IPS-15b (cell line): ENCODE data around the gene ATP10A.

ENCODE experiments used
- H3K27me3 ChIP-seq: one replicate; pipeline ENCODE4 v1.6.1; 2013; ENCODE audit warnings: low read length; ENCODE audit not compliant: control insufficient read depth, insufficient read depth
- H3K36me3 ChIP-seq: one replicate; pipeline ENCODE4 v1.6.1; 2013; ENCODE audit warnings: low read length; ENCODE audit not compliant: control insufficient read depth, insufficient read depth
- H3K4me1 ChIP-seq: one replicate; pipeline ENCODE4 v1.6.1; 2013; ENCODE audit warnings: mild to moderate bottlenecking, low read length; ENCODE audit not compliant: control insufficient read depth, insufficient read depth
- H3K4me3 ChIP-seq: one replicate; pipeline ENCODE4 v1.5.1; 2013; ENCODE audit warnings: low read depth, low read length
- H3K9ac ChIP-seq: one replicate; pipeline ENCODE4 v1.6.1; 2013; ENCODE audit warnings: low read depth, mild to moderate bottlenecking, low read length
- H3K9me3 ChIP-seq: one replicate; pipeline ENCODE4 v1.6.1; 2013; ENCODE audit warnings: mild to moderate bottlenecking, low read length; ENCODE audit not compliant: control insufficient read depth, insufficient read depth

The ATP10A gene

GRCh38 chr15:25668901-25669300 is 194.2 kb downstream of the ATP10A start:
- Histone ChIP-seq H3K9ac (no peak overlapping the region), H3K4me3 (no peak overlapping the region)

GRCh38 chr15:25668236-25668795 is 194.8 kb downstream of the ATP10A start:
- peaks cover 19% of the 10 kb centered on the region for H3K4me1 ChIP-seq
- no peak overlapping the region for H3K4me3 ChIP-seq
- no peaks in the 10 kb centered on the region for H3K36me3 ChIP-seq
- no peaks in the 10 kb centered on the region for H3K27me3 ChIP-seq
- no peaks in the 10 kb centered on the region for H3K9me3 ChIP-seq
- no peak overlapping the region for H3K9ac ChIP-seq

More at GRCh38 chr15:25668901-25669300, 194.2 kb downstream of the ATP10A start:
- Histone ChIP-seq H3K27me3 (no peaks in the 10 kb centered on the region), H3K36me3 (no peaks in the 10 kb centered on the region), H3K4me1 (peaks cover 19% of the 10 kb centered on the region), H3K9me3 (no peaks in the 10 kb centered on the region)

GRCh38 chr15:25667829-25668228 is 195.3 kb downstream of the ATP10A start:
- H3K4me3 ChIP-seq, result no peak overlapping the region
- H3K27me3 ChIP-seq, result no peaks in the 10 kb centered on the region
- no peaks in the 10 kb centered on the region for H3K36me3 ChIP-seq
- H3K9me3 ChIP-seq, result no peaks in the 10 kb centered on the region
- H3K4me1 ChIP-seq, result peaks cover 19% of the 10 kb centered on the region
- no peak overlapping the region for H3K9ac ChIP-seq

- Histone ChIP-seq H3K9ac (no peak overlapping the region), H3K9me3 (no peaks in the 10 kb centered on the region), H3K27me3 (no peaks in the 10 kb centered on the region)
Observed at GRCh38 chr15:25665913-25666312, 197.2 kb downstream of the ATP10A start.

GRCh38 chr15:25664761-25665160 is 198.4 kb downstream of the ATP10A start:
- H3K9ac ChIP-seq, result no peak overlapping the region
- peaks cover 23% of the 10 kb centered on the region for H3K4me1 ChIP-seq
- no peak overlapping the region for H3K4me3 ChIP-seq
- H3K36me3 ChIP-seq, result no peaks in the 10 kb centered on the region
- H3K27me3 ChIP-seq, result no peaks in the 10 kb centered on the region
- H3K9me3 ChIP-seq, result no peaks in the 10 kb centered on the region

More at GRCh38 chr15:25665913-25666312, 197.2 kb downstream of the ATP10A start:
- Histone ChIP-seq H3K4me3 (no peak overlapping the region), H3K36me3 (no peaks in the 10 kb centered on the region), H3K4me1 (peaks cover 30% of the 10 kb centered on the region)

- H3K4me3 ChIP-seq, result no peak overlapping the region
- no peak overlapping the region for H3K9ac ChIP-seq
- no peaks in the 10 kb centered on the region for H3K36me3 ChIP-seq
- peaks cover 11% of the 10 kb centered on the region for H3K4me1 ChIP-seq
- no peaks in the 10 kb centered on the region for H3K9me3 ChIP-seq
- H3K27me3 ChIP-seq, result no peaks in the 10 kb centered on the region
Observed at GRCh38 chr15:25663515-25663914, 199.6 kb downstream of the ATP10A start.

GRCh38 chr15:25661898-25662297 is 201.2 kb downstream of the ATP10A start:
- Histone ChIP-seq H3K4me1 (peaks cover 11% of the 10 kb centered on the region), H3K9ac (no peak overlapping the region), H3K36me3 (no peaks in the 10 kb centered on the region), H3K9me3 (no peaks in the 10 kb centered on the region), H3K4me3 (no peak overlapping the region), H3K27me3 (peaks cover 4% of the 10 kb centered on the region)

GRCh38 chr15:25659251-25659650 is 203.9 kb downstream of the ATP10A start:
- Histone ChIP-seq H3K9ac (no peak overlapping the region), H3K9me3 (no peaks in the 10 kb centered on the region), H3K27me3 (peaks cover 4% of the 10 kb centered on the region), H3K36me3 (no peaks in the 10 kb centered on the region), H3K4me3 (no peak overlapping the region), H3K4me1 (peaks cover 17% of the 10 kb centered on the region)

- no peaks in the 10 kb centered on the region for H3K36me3 ChIP-seq
- peaks cover 17% of the 10 kb centered on the region for H3K4me1 ChIP-seq
- H3K9me3 ChIP-seq, result no peaks in the 10 kb centered on the region
- peaks cover 4% of the 10 kb centered on the region for H3K27me3 ChIP-seq
- H3K4me3 ChIP-seq, result no peak overlapping the region
- H3K9ac ChIP-seq, result no peak overlapping the region
Observed at GRCh38 chr15:25658560-25658959, 204.6 kb downstream of the ATP10A start.

- H3K27me3 ChIP-seq, result peaks cover 4% of the 10 kb centered on the region
- H3K4me1 ChIP-seq, result peaks cover 9% of the 10 kb centered on the region
- H3K36me3 ChIP-seq, result no peaks in the 10 kb centered on the region
- H3K9ac ChIP-seq, result no peak overlapping the region
- H3K4me3 ChIP-seq, result no peak overlapping the region
- no peaks in the 10 kb centered on the region for H3K9me3 ChIP-seq
Observed at GRCh38 chr15:25655207-25655948, 207.7 kb downstream of the ATP10A start.

GRCh38 chr15:25653371-25653770 is 209.8 kb downstream of the ATP10A start:
- peaks cover 15% of the 10 kb centered on the region for H3K27me3 ChIP-seq
- H3K9me3 ChIP-seq, result no peaks in the 10 kb centered on the region
- no peak overlapping the region for H3K9ac ChIP-seq
- peaks cover 9% of the 10 kb centered on the region for H3K4me1 ChIP-seq
- no peaks in the 10 kb centered on the region for H3K36me3 ChIP-seq
- no peak overlapping the region for H3K4me3 ChIP-seq

GRCh38 chr15:25652704-25653103 is 210.4 kb downstream of the ATP10A start:
- no peak overlapping the region for H3K4me3 ChIP-seq
- H3K9me3 ChIP-seq, result no peaks in the 10 kb centered on the region
- peaks cover 9% of the 10 kb centered on the region for H3K4me1 ChIP-seq
- H3K27me3 ChIP-seq, result peaks cover 20% of the 10 kb centered on the region
- H3K36me3 ChIP-seq, result no peaks in the 10 kb centered on the region
- no peak overlapping the region for H3K9ac ChIP-seq
